DND-41 (cell line): ENCODE measurements around the gene FAM240A.

Source experiments
- EZH2 ChIP-seq: IDR thresholded peaks from 3 replicates; pipeline ENCODE4 v1.6.1; 2012; ENCODE audit warnings: borderline replicate concordance, low read depth, mild to moderate bottlenecking, moderate library complexity, low read length, inconsistent platforms; ENCODE audit not compliant: severe bottlenecking
- TF ChIP-seq, protein P1 (sequence below): IDR thresholded peaks from 2 replicates; pipeline ENCODE4 v1.5.1; 2012; ENCODE audit warnings: borderline replicate concordance, low read length, moderate library complexity, mild to moderate bottlenecking; ENCODE audit not compliant: poor library complexity, severe bottlenecking; ENCODE audit errors: extremely low read depth

DNA sequence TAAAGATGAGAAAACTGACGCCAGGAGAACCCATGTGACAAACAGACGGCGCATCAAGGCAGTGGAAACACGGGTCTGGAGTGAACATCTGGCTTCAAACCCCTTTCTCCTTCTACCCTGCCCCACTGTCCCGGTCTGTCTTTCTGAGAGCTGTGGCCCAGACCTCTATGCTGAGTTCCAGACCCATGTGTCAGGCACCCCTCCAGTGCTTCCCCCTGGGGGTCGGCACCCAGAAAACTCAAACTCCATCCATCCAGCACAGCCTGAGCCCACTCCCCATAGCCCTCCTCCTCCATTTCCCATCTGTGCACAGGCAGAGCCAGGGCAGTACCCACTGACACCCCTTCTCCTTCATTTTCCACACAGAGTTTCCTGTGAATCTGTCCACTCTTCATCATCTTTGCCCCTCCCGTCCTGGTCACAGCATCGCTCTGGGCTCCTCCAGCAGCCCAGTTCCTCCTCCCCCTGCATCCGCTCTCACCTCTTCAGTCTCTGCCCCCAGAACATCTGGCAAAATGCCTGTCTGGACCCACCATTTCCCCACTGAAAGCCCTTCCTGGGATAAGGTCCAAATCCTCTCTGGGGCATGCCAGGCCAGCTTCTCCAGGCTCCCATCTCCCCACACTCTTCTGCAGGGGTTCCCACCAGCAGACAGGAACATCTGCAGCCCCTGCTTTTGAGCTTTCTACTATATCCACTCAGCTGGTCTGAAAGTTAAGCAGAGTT, 2.9 kb downstream of the FAM240A start:
- TF ChIP-seq, protein P1, sequence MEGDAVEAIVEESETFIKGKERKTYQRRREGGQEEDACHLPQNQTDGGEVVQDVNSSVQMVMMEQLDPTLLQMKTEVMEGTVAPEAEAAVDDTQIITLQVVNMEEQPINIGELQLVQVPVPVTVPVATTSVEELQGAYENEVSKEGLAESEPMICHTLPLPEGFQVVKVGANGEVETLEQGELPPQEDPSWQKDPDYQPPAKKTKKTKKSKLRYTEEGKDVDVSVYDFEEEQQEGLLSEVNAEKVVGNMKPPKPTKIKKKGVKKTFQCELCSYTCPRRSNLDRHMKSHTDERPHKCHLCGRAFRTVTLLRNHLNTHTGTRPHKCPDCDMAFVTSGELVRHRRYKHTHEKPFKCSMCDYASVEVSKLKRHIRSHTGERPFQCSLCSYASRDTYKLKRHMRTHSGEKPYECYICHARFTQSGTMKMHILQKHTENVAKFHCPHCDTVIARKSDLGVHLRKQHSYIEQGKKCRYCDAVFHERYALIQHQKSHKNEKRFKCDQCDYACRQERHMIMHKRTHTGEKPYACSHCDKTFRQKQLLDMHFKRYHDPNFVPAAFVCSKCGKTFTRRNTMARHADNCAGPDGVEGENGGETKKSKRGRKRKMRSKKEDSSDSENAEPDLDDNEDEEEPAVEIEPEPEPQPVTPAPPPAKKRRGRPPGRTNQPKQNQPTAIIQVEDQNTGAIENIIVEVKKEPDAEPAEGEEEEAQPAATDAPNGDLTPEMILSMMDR = no peak
- no peak for TF ChIP-seq EZH2
